ENCODE results near the gene XXYLT1.

DNA sequence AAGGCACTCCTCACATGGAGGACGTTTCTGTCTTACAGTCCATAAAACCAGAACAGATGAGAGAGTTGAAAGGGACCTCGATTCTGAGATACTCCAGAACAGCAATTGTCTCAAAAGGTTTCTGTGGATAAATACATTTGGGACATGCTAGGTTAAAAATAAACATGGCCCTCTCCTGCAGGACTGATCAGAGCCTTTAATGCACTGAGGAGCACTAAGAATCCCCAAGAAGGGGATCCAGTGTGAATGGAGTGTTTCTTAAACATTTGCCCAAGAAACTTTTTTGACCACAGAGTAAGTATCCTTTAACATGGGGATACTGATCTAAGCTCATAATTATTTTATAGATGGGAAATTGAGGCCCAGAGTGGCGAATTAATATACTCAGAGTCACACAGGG, 223.4 kb downstream of the XXYLT1 start:
- TF ChIP-seq CTCF (IDR thresholded peaks at IDR 0.05) (no peak), POLR2A (IDR thresholded peaks at IDR 0.05) (no peak)

All from adrenal gland (tissue), 5 donors.